Measurements from ENCODE around the gene GPATCH11.

DNA sequence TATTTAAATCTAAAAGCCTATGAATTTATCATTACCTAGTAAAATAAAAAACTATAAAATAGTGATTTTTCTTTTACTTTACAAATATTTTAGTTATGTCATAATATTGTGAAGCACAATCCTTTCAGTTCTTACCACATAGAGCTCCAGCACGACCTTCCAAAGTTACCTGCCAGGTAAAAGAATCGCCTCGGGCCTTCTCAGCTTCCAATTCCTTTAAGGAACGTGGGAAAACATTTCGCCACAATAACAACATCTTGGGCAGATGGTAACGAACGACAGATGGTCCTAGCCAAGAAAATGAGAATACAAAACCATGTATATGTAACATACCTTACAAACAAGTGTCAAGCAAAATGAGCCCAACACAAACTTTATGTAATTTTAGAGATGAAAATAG, 23.9 kb upstream of the GPATCH11 start:
- TF ChIP-seq GATA2 (IDR thresholded peaks at IDR 0.05; ENCODE audit: low read depth, low read length) (no peak), GATA3 (IDR thresholded peaks at IDR 0.05; ENCODE audit: low read depth, low read length) (no peak)

All from SH-SY5Y (cell line).